ENCODE results near the gene SMG1.
"Not testable (repeated sequence)": the region's sequence is repeated elsewhere in the genome, so short reads cannot be mapped to it uniquely, and the experiment has no call there.

Gene SMG1

DNA sequence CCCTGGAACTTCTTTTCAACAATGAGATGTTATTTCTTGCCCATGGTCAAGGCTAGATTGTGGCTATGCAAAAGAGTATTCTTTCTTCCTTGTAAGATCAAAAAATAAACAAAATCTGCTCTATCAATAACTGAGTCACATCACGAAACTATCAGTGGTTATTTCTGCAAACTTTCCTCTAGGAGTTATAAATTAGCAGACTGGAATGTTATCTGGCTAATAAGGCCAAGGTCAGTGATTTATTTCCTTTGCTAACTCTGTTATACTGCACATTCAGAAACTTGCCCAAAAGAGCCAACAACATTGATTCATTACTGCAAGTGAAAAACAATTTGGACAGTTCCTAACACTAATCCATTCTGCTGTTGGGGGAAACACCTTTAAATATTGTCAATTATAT is 129.8 kb downstream of the SMG1 start:
- no peak for DNase-seq

DNA sequence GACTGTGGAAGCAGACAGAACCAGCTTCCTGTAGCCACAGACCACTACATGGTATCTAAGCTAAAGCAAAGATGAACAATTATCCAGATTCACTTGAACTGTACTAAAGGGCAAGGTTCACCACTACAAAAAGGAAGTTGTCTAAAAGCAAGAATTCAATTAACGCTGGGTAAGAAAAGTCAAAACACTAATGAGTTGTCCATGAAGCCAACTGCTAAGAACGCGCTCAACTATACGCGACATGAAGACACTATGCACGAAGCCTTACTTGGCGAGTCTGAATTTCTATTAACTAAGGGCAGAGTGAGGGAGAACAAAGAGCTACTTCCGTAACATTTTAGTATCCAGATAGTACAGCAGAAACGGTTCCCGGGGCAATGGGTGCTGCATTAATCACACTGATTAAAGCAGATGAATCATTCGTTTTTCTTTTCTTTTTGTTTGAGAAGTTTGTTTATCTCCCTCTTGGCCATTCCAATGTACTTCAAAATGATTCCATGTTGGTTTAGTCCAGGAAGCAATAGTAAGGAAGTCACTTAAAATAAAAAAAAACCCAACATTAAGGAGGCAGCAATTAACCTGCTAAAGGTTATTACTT is 133.3 kb downstream of the SMG1 start:
- no peak for DNase-seq

- DNase-seq = peak; percentile 93
Observed at GRCh38 chr16:18789850-18790706, 136.1 kb downstream of the SMG1 start, which contains the start of gene RPS15A. TSS of gene RPS15A (minus strand) at chr16:18790334. CDS start at chr16:18789113, 1,221 bp downstream.

- DNase-seq = no peak
Observed at GRCh38 chr16:18789515-18789849, 136.7 kb downstream of the SMG1 start.

DNA sequence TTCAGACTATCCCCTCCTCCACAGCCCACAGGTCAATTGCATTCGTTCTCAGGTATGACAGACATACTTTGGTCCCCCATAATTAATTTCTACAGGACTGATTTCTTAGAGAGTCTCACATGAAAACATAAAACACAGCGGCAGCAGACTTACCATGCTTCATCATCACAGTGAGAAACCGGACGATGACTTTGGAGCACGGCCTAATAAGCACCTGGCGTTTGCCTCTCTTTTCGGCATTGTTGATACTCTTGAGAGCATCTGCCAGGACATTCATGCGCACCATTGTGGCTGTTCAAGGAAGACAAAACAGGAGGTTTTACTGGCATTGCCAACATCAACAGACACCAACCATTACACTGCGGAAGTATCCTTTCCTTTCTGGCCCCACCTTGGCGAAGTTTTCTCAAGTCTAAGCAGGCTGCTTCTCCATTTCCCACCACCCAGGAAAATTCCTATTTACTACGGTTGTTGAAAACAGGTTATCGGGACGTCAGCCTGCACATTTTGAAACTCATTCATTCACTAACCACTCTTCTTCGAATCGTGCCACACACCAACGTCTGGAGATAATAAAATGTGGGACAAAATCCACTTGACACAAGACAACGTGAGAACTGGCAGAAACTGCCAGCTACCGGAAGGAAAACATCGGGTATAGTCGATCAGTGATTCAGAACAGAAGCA is 137.2 kb downstream of the SMG1 start:
- DNase-seq = no peak

GRCh38 chr16:18784917-18785623 is 141.1 kb downstream of the SMG1 start:
- DNase-seq = no peak

DNA sequence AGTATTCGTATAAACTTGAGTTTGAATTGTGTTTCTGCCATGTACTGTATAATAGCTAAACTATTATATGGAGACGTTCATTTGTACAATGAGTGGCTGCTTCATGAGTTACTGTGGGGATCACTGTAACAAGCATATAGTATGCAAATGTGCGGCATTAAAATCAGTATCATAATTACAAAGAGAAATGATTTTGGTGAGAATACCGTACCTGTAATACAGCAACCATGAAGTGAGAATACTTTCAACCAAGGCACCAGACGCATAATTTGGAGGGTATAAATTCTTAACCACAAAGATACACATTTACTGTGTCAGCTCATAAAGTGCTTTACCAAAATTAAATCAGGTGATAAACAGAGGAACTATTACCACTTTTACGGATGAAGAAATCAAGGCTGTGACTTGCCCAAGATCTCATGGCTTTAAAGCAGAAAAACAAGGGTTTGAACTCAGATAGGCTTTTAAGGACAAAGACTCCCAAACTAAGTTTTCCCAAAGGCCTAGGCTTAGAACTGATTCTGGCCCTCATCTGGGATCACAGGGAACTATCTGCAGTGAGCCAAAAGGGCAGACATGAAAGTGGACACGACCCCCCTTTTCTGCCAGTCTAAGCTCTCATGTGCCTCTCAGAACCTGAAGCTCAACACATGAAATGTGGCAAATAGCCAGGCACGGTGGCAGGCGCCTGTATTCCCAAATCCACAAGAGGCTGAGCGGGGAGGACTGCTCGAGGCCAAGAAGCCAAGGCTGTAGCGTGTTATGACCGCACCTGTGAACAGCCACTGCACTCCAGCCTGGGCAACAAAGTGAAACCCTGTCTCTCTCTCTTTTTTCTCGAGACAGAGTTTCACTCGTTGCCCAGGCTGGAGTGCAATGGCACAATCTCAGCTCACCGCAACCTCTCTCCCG is 142.5 kb downstream of the SMG1 start:
- no peak for DNase-seq

GRCh38 chr16:18782697-18783429 is 143.3 kb downstream of the SMG1 start:
- DNase-seq = no peak

DNA sequence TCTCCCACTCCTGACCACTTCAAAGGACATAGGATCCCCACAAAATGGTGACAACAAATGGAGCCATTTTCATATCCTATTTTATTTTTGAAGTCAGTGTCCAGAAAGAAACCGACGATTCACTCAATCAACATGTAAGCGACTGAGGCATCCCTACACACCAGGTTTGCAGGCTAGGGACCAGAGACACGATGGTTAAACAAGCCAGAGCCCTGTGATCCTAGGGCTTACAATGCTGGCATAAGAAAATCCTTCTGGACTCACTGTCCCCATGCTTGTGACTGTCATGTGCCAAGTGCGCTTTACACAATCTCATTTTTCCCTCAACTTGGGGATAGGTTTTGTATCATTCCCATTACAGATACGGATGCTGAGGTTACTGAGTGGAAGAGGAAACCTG is 145.0 kb downstream of the SMG1 start:
- DNase-seq = not testable (repeated sequence)

DNA sequence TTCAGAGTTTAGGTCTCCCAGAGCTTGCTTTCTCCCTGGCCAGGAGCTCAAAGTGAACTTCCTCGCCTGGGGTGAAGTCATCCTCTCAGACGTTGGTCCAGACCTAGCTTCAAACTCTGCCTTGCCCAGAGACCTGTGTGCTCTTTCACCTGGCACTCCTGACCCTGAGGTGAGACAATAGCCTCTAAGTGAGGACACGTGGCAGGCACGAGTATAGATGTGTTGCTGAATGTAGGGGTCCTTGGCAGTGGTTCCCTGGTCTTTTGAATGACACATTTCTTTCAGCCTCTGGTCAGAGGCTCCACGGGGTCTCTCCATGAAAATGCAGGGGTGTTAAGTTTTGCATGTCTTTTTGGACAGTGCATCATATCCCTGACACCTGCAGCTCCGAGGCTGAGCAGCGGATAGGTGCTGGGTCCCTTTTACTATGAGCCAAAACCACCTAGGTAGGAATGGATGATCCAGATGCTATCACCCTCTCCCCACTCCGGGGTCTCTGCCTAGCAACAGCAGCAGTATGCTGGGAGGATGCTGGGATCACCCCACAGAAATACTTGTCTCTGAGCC is 145.7 kb downstream of the SMG1 start:
- DNase-seq = not testable (repeated sequence)

- not testable (repeated sequence) for DNase-seq
Observed at GRCh38 chr16:18777664-18778063, 148.5 kb downstream of the SMG1 start.

DNA sequence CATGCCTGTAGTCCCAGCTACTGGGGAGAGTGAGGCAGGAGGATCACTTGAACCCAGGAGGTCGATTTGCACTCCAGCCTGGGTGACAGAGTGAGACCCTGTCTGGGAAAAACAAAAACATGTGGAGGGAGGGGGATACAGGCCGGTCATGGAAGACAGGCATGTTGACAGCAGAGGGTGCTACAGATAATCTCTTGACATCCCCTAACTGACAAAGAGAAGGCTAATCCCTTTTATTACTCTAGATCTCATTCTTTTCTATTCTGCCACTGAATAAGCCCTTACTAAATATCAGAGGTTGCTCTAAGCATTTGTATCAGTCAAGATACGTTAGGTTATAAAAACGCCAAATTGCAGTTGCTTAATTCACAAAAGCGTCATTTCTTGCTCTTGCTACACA is 149.9 kb downstream of the SMG1 start:
- not testable (repeated sequence) for DNase-seq

GRCh38 chr16:18774651-18775050 is 151.6 kb downstream of the SMG1 start:
- DNase-seq = not testable (repeated sequence)

DNA sequence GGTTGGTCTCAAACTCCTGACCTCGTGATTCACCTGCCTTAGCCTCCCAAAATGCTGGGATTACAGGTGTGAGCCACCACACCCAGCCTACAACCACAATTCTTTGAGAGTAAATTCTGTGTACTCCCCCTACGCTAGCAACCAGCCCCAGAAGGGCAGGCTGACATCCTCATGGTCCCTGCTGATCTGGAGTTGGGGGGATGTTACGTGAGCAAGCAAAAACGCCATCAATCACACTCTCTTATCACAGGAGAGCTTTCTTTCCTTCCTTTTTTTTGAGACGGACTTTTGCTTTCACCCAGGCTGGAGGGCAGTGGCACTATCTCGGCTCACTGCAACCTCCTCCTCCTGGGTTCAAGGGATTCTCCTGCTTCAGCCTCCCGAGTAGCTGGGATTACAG is 154.0 kb downstream of the SMG1 start:
- not testable (repeated sequence) for DNase-seq

GRCh38 chr16:18770336-18770962 is 155.8 kb downstream of the SMG1 start:
- not testable (repeated sequence) for DNase-seq

DNA sequence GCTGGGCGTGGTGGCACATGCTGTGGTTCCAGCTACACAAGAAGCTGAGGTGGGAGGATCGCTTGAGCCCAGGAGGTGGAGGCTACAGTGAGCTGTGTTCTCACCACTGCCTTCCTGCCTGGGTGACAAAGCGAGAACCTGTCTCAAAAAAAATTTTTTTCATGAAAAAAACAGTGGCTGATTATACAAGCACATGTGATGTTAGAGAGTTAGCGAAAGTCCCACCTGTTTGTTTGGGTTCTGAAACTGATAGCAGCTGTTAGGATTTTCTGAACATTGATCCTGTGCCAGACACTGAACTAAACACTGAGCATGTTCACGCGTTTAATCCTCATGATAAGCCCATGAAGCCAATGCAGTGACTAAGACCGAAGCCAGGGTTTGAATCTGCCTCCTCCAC is 159.0 kb downstream of the SMG1 start:
- DNase-seq = not testable (repeated sequence)

DNA sequence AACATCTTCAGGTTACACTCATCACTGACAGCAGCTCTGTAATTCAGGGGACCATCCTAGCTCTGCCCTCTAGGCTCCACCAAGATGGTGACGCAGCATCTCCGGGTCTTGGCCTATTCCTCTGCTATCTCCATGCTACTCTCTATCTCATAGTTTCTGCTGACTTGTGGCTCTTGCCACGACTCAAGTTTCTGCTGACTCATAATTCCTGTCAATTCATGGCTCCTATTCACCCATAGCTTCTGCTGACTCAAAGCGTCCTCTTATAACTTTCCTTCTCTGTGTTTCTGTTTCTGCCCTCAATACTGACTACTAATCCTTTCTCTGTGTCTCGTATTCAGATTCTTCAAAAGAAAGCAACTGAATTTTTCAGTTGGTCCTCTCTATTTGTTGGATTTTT is 163.5 kb downstream of the SMG1 start:
- not testable (repeated sequence) for DNase-seq

DNA sequence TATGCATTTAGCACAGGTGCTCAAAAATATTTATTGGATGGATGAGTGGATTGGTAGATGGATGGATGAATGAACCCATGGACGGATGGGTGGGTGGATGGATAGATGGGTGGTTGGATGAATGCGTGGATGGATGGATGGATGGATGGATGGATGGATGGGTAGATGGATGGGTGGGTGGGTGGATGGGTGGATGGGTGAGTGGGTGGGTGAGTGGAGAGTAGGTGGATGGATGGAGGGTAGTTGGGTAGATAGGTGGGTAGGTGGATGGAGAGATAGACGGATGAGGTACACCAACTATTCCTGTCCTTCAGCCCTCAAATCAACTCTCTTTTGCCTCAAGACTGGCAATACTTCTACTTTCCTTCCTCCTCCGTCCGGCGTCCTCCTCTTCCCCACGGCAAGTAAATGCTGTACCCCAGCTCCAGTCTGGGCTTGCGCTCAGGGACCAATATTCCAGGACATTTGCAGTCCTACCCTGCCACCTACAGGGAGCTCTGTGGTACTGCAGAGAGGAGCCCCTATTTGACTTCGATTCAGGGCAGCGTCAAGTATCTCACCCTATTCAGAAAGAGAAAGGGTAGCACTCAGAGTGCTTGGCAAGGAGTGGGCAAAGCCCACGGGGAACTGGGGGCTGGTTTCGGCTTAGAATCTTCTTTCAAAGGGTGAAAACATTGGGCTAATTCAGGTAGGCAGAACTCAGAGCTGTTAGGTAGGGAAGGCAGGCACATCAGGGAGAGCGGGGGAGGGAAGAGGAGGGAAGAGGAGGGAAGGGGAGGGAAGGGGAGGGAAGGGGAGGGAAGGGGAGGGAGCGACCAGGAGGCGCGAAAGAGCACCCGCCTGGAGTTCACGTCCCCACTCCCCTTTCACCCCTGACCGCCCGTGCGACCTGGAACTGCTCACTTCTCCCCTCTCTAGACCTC is 166.3 kb downstream of the SMG1 start:
- DNase-seq = not testable (repeated sequence)

- not testable (repeated sequence) for DNase-seq
Observed at GRCh38 chr16:18757960-18758660, 168.1 kb downstream of the SMG1 start.
